IMR-90 (cell line): Measurements from ENCODE around the gene SERP1. TPM values are rescaled to one million over a fixed set of nuclear protein-coding genes. Genes with fewer than 3 reads are reported as not detected.

Experiments used
- ATAC-seq: fragments of 200-7000 bp; cut with Tn5 transposase; 2 replicates; pipeline ENCODE4 v1.9.1; 2020; ENCODE audit warnings: low read depth, mild to moderate bottlenecking, moderate library complexity
- BruUV-seq: library from RNA; stranded (reverse); fragments of 400-500 nt; replicated peaks from 2 replicates; lab custom pipeline; 2021; lab: Mats Ljungman, UMichigan
- CTCF ChIA-PET: fragments of 300-600 bp; formaldehyde crosslinking; extraction: SDS; loops from one replicate; lab custom pipeline; 2021; ENCODE audit warnings: antibody characterized with exemption; lab: Yijun Ruan, JAX
- POLR2A ChIA-PET: fragments of 300-600 bp; sonication (Branson Sonifier 250); formaldehyde crosslinking; loops from one replicate; lab custom pipeline; 2022; ENCODE audit warnings: antibody characterized with exemption; ENCODE audit not compliant: unreplicated experiment; lab: Charles Lee
- DNase-seq: peaks from one replicate; pipeline ENCODE4 v3.0.0; 2013
- H2AFZ ChIP-seq: replicated peaks from 2 replicates; pipeline ENCODE3; 2013; ENCODE audit warnings: low read length, mild to moderate bottlenecking; ENCODE audit not compliant: poor library complexity
- H2AK5ac ChIP-seq: 2 replicates; pipeline ENCODE4 v1.6.1; 2013; ENCODE audit warnings: low read depth, low read length, inconsistent platforms
- H2AK9ac ChIP-seq: replicated peaks from 2 replicates; pipeline ENCODE3; 2013; ENCODE audit warnings: mild to moderate bottlenecking, low read depth, low read length, moderate library complexity; ENCODE audit not compliant: poor library complexity
- H2BK120ac ChIP-seq: 2 replicates; pipeline ENCODE4 v1.6.1; 2013; ENCODE audit warnings: low read depth, low read length, inconsistent platforms
- H2BK15ac ChIP-seq: 3 replicates; pipeline ENCODE4 v1.6.1; 2013; ENCODE audit warnings: low read depth, low read length, inconsistent platforms
- H2BK20ac ChIP-seq: 2 replicates; pipeline ENCODE4 v1.6.1; 2013; ENCODE audit warnings: low read depth, mild to moderate bottlenecking, inconsistent platforms, low read length, moderate library complexity
- H2BK5ac ChIP-seq: 2 replicates; pipeline ENCODE4 v1.6.1; 2013; ENCODE audit warnings: mild to moderate bottlenecking, low read depth, low read length, inconsistent platforms; ENCODE audit not compliant: poor library complexity, severe bottlenecking
- H3K14ac ChIP-seq: replicated peaks from 2 replicates; pipeline ENCODE4 v1.6.1; 2013; ENCODE audit warnings: low read depth, low read length, inconsistent platforms
- H3K18ac ChIP-seq: 2 replicates; pipeline ENCODE4 v1.6.1; 2013; ENCODE audit warnings: low read depth, low read length, control low read depth
- H3K23ac ChIP-seq: 2 replicates; pipeline ENCODE4 v1.6.1; 2013; ENCODE audit warnings: low read depth, low read length, inconsistent platforms
- H3K27ac ChIP-seq: 2 replicates; pipeline ENCODE4 v1.5.1; 2013; ENCODE audit warnings: mild to moderate bottlenecking, control low read depth, low read length; ENCODE audit not compliant: insufficient read depth
- H3K27me3 ChIP-seq: 2 replicates; pipeline ENCODE4 v1.6.1; 2013; ENCODE audit warnings: low read length; ENCODE audit not compliant: control insufficient read depth, insufficient read depth
- H3K36me3 ChIP-seq: 2 replicates; pipeline ENCODE4 v1.6.1; 2013; ENCODE audit warnings: low read length, mixed read lengths; ENCODE audit not compliant: control insufficient read depth, insufficient read depth
- H3K4ac ChIP-seq: 2 replicates; pipeline ENCODE4 v1.6.1; 2013; ENCODE audit warnings: low read depth, low read length, inconsistent platforms
- H3K4me1 ChIP-seq: 2 replicates; pipeline ENCODE4 v1.6.1; 2013; ENCODE audit warnings: low read length, mixed read lengths; ENCODE audit not compliant: control insufficient read depth, insufficient read depth
- H3K4me2 ChIP-seq: 2 replicates; pipeline ENCODE4 v1.6.1; 2013; ENCODE audit warnings: low read depth, mild to moderate bottlenecking, control low read depth, low read length, moderate library complexity
- H3K4me3 ChIP-seq: 2 replicates; pipeline ENCODE4 v1.5.1; 2013; ENCODE audit warnings: low read depth, mild to moderate bottlenecking, control low read depth, low read length, moderate library complexity; ENCODE audit not compliant: insufficient read depth
- H3K56ac ChIP-seq: 2 replicates; pipeline ENCODE4 v1.6.1; 2013; ENCODE audit warnings: low read length, inconsistent platforms; ENCODE audit not compliant: insufficient read depth; ENCODE audit errors: extremely low read depth
- H3K79me1 ChIP-seq, 2 experiments: 2 replicates each; pipeline ENCODE4 v1.6.1; 2013; ENCODE audit warnings: low read length in 2 of 2, inconsistent platforms in 1 of 2, low read depth in 1 of 2
- H3K9ac ChIP-seq: 2 replicates; pipeline ENCODE4 v1.6.1; 2013; ENCODE audit warnings: low read depth, low read length, control low read depth
- H3K9me1 ChIP-seq: 2 replicates; pipeline ENCODE4 v1.6.1; 2013; ENCODE audit warnings: low read length, inconsistent platforms; ENCODE audit not compliant: insufficient read depth
- H3K9me3 ChIP-seq: 2 replicates; pipeline ENCODE4 v1.6.1; 2013; ENCODE audit warnings: low read length; ENCODE audit not compliant: control insufficient read depth, insufficient read depth
- H4K20me1 ChIP-seq: 2 replicates; pipeline ENCODE4 v1.6.1; 2013; ENCODE audit warnings: low read length, inconsistent platforms; ENCODE audit not compliant: insufficient read depth
- H4K5ac ChIP-seq: 2 replicates; pipeline ENCODE4 v1.6.1; 2013; ENCODE audit warnings: mild to moderate bottlenecking, low read depth, low read length, control low read depth
- H4K8ac ChIP-seq, 2 experiments: 2 replicates each; pipeline ENCODE4 v1.6.1; 2013; ENCODE audit warnings: low read depth in 2 of 2, low read length in 2 of 2, control low read depth in 1 of 2, inconsistent platforms in 1 of 2
- H4K91ac ChIP-seq: 2 replicates; pipeline ENCODE4 v1.6.1; 2013; ENCODE audit warnings: low read depth, low read length, inconsistent platforms; ENCODE audit not compliant: insufficient read depth
- MXI1 ChIP-seq: IDR thresholded peaks from 2 replicates; pipeline ENCODE4 v1.6.1; 2012; ENCODE audit warnings: low read depth, mild to moderate bottlenecking, low read length, moderate library complexity, borderline replicate concordance
- POLR2A ChIP-seq: IDR thresholded peaks from 2 replicates; pipeline ENCODE4 v1.6.1; 2012; ENCODE audit warnings: mild to moderate bottlenecking, low read depth, low read length
- RCOR1 ChIP-seq: IDR thresholded peaks from 2 replicates; pipeline ENCODE4 v1.6.1; 2012; ENCODE audit warnings: mild to moderate bottlenecking, low read length, improper control_type of control experiment; ENCODE audit not compliant: insufficient replicate concordance
- WGBS, 2 experiments: methylation state at CpG; one replicate each; pipeline versions ENCODE4 v1.1.5 to v1.1.7; 2013; ENCODE audit warnings: missing lambda C conversion rate in 2 of 2; ENCODE audit not compliant: insufficient read length in 1 of 2; ENCODE audit errors: extremely low coverage in 2 of 2; 5-methylcytosine and 5-hydroxymethylcytosine counted together
- dilution Hi-C: fragments of 300-500 bp; cut with HindIII; formaldehyde crosslinking; loops from one replicate; pipeline ENCODE4 v1.14.3; 2018; ENCODE audit warnings: low sequenced_read_pairs; ENCODE audit not compliant: unreplicated experiment
- in situ Hi-C: fragments of 300-500 bp; cut with MboI; formaldehyde crosslinking; loops from 3 replicates; pipeline ENCODE4 v1.14.3; 2019; ENCODE audit warnings: low sequenced_read_pairs, inconsistent platforms, mixed read lengths
- intact Hi-C: fragments of 100-400 bp; cut with micrococcal nuclease; formaldehyde crosslinking; loops from 2 replicates; pipeline ENCODE4 v1.10.0; 2022
- polyA plus RNA-seq, 3 experiments: library from polyadenylated mRNA; depleted of rRNA; stranded (reverse); fragments of >200 nt; gene quantifications; 2 replicates each; pipeline ENCODE4 v1.2.3, GENCODE V29; 2012; ENCODE audit warnings: low replicate concordance in 1 of 3
- total RNA-seq: library from RNA; depleted of rRNA; stranded (reverse); fragments of >200 nt; gene quantifications from 2 replicates; pipeline ENCODE4 v1.2.3, GENCODE V29; 2012

SERP1 gene
- total and polyA plus RNA-seq, 2 of the 4 experiments (the other 2 are of a cell fraction): 64.0 to 73.4 TPM

GRCh38 chr3:150543531-150543930 lies 2.8 kb downstream of the SERP1 start:
- Histone ChIP-seq H3K27ac (no peak overlapping the region), H3K36me3 (no peaks in the 10 kb centered on the region), H3K9me3 (no peaks in the 10 kb centered on the region), H4K20me1 (peaks cover 35% of the 10 kb centered on the region; the same call in 1 of the 2 replicates), H3K4me2 (no peak overlapping the region), H4K5ac (no peak overlapping the region), H3K4me3 (no peak overlapping the region), H2BK20ac (no peak overlapping the region), H3K79me1 (peaks cover 12 to 51% of the 10 kb centered on the region in 2 experiments), H3K4me1 (no peaks in the 10 kb centered on the region), H2AK5ac (no peak overlapping the region), H3K27me3 (no peaks in the 10 kb centered on the region), H2BK120ac (no peak overlapping the region), H2BK5ac (no peak overlapping the region), H4K91ac (no peak overlapping the region), H2AK9ac (no peak overlapping the region), H3K23ac (no peak overlapping the region), H3K9me1 (0 out of 2 replicates have a peak, but pooled peaks cover 2% of the 10 kb centered on the region), H3K18ac (no peak overlapping the region), H3K56ac (no peak overlapping the region), H2BK15ac (no peak overlapping the region), H3K14ac (no peak overlapping the region), H3K9ac (no peak overlapping the region), H4K8ac (no peak overlapping the region), H3K4ac (no peak overlapping the region), H2AFZ (no peak overlapping the region)
- in situ Hi-C loops: no loop called here
- DNase-seq (no peak), ATAC-seq (no peak)
- no CpG with 5 or more reads among the region's 2 CpGs for WGBS, 2 experiments
- intact Hi-C loops: no loop called here
- dilution Hi-C loops: no loop called here
- CTCF ChIA-PET: interaction anchor here (0.6 to 1.2 kb wide), 2 partner anchors 71 to 178 kb away, joined by 3 to 4 read pairs; no protein-coding TSS in a partner anchor
- no peak for TF ChIP-seq MXI1
- no peak for TF ChIP-seq RCOR1
- TF ChIP-seq POLR2A: peak; percentile 50; the same call in 1 of the 2 replicates
- TSS peak; percentile 48 for BruUV-seq
- POLR2A ChIA-PET: no interaction called here
